GM19035 (cell line): ENCODE results near the gene ADAMTSL1.
"Not testable (repeated sequence)": the region's sequence is repeated elsewhere in the genome, so short reads cannot be mapped to it uniquely, and the experiment has no call there.

Experiments used
- ATAC-seq: cut with Tn5 transposase; IDR thresholded peaks from one replicate; pipeline ENCODE4 v1.9.1; 2021; ENCODE audit not compliant: unreplicated experiment

Gene ADAMTSL1

GRCh38 chr9:18922161-18922885 lies 448.4 kb downstream of the ADAMTSL1 start:
- ATAC-seq: no peak

- ATAC-seq: no peak
These were observed 449.2 kb downstream of the ADAMTSL1 start for GRCh38 chr9:18923167-18923566.

- ATAC-seq: no peak
These were observed 449.9 kb downstream of the ADAMTSL1 start for GRCh38 chr9:18923671-18924430.

- no peak for ATAC-seq
These were observed 451.9 kb downstream of the ADAMTSL1 start for GRCh38 chr9:18925880-18926279.

GRCh38 chr9:18926513-18926912 lies 452.6 kb downstream of the ADAMTSL1 start:
- ATAC-seq: no peak

GRCh38 chr9:18928711-18929110 lies 454.8 kb downstream of the ADAMTSL1 start:
- no peak for ATAC-seq

GRCh38 chr9:18930611-18931010 lies 456.7 kb downstream of the ADAMTSL1 start:
- not testable (repeated sequence) for ATAC-seq

GRCh38 chr9:18935541-18935940 lies 461.6 kb downstream of the ADAMTSL1 start:
- ATAC-seq: no peak

GRCh38 chr9:18936094-18936871 lies 462.3 kb downstream of the ADAMTSL1 start:
- no peak for ATAC-seq

- no peak for ATAC-seq
These were observed 466.0 kb downstream of the ADAMTSL1 start for GRCh38 chr9:18939943-18940342.

- ATAC-seq: no peak
These were observed 467.2 kb downstream of the ADAMTSL1 start for GRCh38 chr9:18941060-18941740.

GRCh38 chr9:18942801-18943200 lies 468.8 kb downstream of the ADAMTSL1 start:
- no peak for ATAC-seq

GRCh38 chr9:18947892-18948339 lies 474.0 kb downstream of the ADAMTSL1 start:
- no peak for ATAC-seq

GRCh38 chr9:18951936-18952335 lies 478.0 kb downstream of the ADAMTSL1 start:
- ATAC-seq: no peak

- ATAC-seq: no peak
These were observed 481.7 kb downstream of the ADAMTSL1 start for GRCh38 chr9:18955626-18956025.
